Hepatocyte (in vitro differentiated cells): Measurements from ENCODE around the gene TET1.

Experiments
- CTCF ChIP-seq: fragments of 200-600 bp; sonication (generic); IDR thresholded peaks from 2 replicates; pipeline ENCODE4 v1.5.1; 2016; ENCODE audit warnings: antibody characterized with exemption, mild to moderate bottlenecking; ENCODE audit not compliant: poor library complexity
- EZH2 ChIP-seq: fragments of 200-600 bp; sonication (generic); IDR thresholded peaks from 2 replicates; pipeline ENCODE4 v1.6.1; 2016; ENCODE audit warnings: antibody characterized with exemption, mild to moderate bottlenecking, borderline replicate concordance
- EZH2phosphoT487 ChIP-seq: fragments of 200-600 bp; sonication (generic); IDR thresholded peaks from one replicate; pipeline ENCODE4 v1.6.1; 2018; ENCODE audit warnings: antibody characterized with exemption, mild to moderate bottlenecking, low read depth, moderate library complexity; ENCODE audit not compliant: unreplicated experiment, severe bottlenecking

- TF ChIP-seq CTCF (no peak), EZH2 (no peak), EZH2phosphoT487 (no peak)
Observed at GRCh38 chr10:68668972-68669371, 108.8 kb downstream of the TET1 start.
